SK-N-MC (cell line): ENCODE data around the gene ROBO2.

Experiments used
- EZH2 ChIP-seq: fragments of 200-600 bp; sonication (generic); IDR thresholded peaks from one replicate; pipeline ENCODE4 v1.6.1; 2017; ENCODE audit warnings: antibody characterized with exemption
- FOXP2 ChIP-seq: optimal IDR thresholded peaks from 2 replicates; pipeline ENCODE3; 2011; ENCODE audit warnings: mild to moderate bottlenecking, moderate library complexity; ENCODE audit not compliant: insufficient read depth; ENCODE audit errors: extremely low read length, control extremely low read depth
- POLR2AphosphoS5 ChIP-seq: IDR thresholded peaks from 2 replicates; pipeline ENCODE4 v1.6.1; 2012; ENCODE audit warnings: mild to moderate bottlenecking, low read depth, low read length, borderline replicate concordance

DNA sequence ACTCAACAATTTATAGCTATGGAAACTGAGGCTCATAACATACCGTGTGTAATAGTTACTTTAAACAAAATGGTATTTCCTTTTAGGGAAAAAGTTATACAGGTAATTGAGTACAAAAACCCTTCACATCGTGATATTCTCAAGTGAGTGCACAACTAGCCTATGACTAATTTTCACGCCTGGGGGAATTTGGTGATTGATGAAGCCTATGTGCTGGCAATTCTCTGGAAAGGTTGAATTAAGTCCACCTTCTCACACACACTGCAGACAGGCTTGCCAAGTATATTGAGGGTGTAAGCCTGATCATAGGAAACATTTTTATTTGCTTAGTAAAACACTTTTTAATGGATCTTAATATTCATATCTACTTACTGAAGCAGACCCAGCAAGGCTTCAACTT lies 41.3 kb upstream of the ROBO2 start:
- TF ChIP-seq EZH2 (no peak), POLR2AphosphoS5 (no peak), FOXP2 (no peak)
